ENCODE data around the gene MAP3K20. TPM values are rescaled to one million over a fixed set of nuclear protein-coding genes. Genes with fewer than 3 reads are reported as not detected.
"Not testable (repeated sequence)": the region's sequence is repeated elsewhere in the genome, so short reads cannot be mapped to it uniquely, and the experiment has no call there.

The MAP3K20 gene
- total RNA-seq, 2 donors from 2014 or later = 141 to 223 TPM

- H3K9me3 ChIP-seq = no peaks in the 10 kb centered on the region
- H3K36me3 ChIP-seq = peaks cover 13% of the 10 kb centered on the region
- peaks cover 0 to 37% of the 10 kb centered on the region in 2 donors for H3K4me1 ChIP-seq
- H3K4me3 ChIP-seq = no peak overlapping the region
- H3K27me3 ChIP-seq = no peaks in the 10 kb centered on the region
- H3K27ac ChIP-seq = peak overlapping the region; percentile 13 to 25
- DNase-seq (ENCODE audit: low spot score) = no peak
- TF ChIP-seq CTCF (IDR thresholded peaks at IDR 0.05) = no peak
Measured at GRCh38 chr2:173199294-173199693, 123.6 kb downstream of the MAP3K20 start.

GRCh38 chr2:173202570-173202969, 126.9 kb downstream of the MAP3K20 start:
- TF ChIP-seq CTCF (IDR thresholded peaks at IDR 0.05) = no peak
- Histone ChIP-seq H3K9me3 (no peaks in the 10 kb centered on the region), H3K27me3 (no peaks in the 10 kb centered on the region), H3K36me3 (peaks cover 13% of the 10 kb centered on the region), H3K27ac (peak overlapping the region; percentile 17 to 26), H3K4me1 (peaks cover 0 to 36% of the 10 kb centered on the region in 2 donors), H3K4me3 (no peak overlapping the region)
- no peak for DNase-seq (ENCODE audit: low spot score)

GRCh38 chr2:173204316-173204715, 128.7 kb downstream of the MAP3K20 start:
- DNase-seq (ENCODE audit: low spot score) = no peak
- Histone ChIP-seq H3K36me3 (no peaks in the 10 kb centered on the region), H3K4me1 (peaks cover 0 to 36% of the 10 kb centered on the region in 2 donors), H3K9me3 (no peaks in the 10 kb centered on the region), H3K4me3 (no peak overlapping the region), H3K27me3 (no peaks in the 10 kb centered on the region), H3K27ac (peak overlapping the region; percentile 61 to 80)
- no peak for TF ChIP-seq CTCF (IDR thresholded peaks at IDR 0.05)

- H3K36me3 ChIP-seq = peaks cover 5% of the 10 kb centered on the region
- H3K9me3 ChIP-seq = no peaks in the 10 kb centered on the region
- H3K27me3 ChIP-seq = no peaks in the 10 kb centered on the region
- H3K4me3 ChIP-seq = no peak overlapping the region
- H3K27ac ChIP-seq = peak overlapping the region; percentile 73 to 80
- H3K4me1 ChIP-seq = peaks cover 0 to 43% of the 10 kb centered on the region in 2 donors
- TF ChIP-seq CTCF (IDR thresholded peaks at IDR 0.05) = no peak
- peak; percentile 89 for DNase-seq (ENCODE audit: low spot score)
Measured at GRCh38 chr2:173205375-173205774, 129.7 kb downstream of the MAP3K20 start.

GRCh38 chr2:173207124-173207523, 131.5 kb downstream of the MAP3K20 start:
- H3K9me3 ChIP-seq, H3K36me3 ChIP-seq, H3K27me3 ChIP-seq, H3K4me3 ChIP-seq: not testable (repeated sequence)
- peaks cover 0 to 51% of the 10 kb centered on the region in 2 donors for H3K4me1 ChIP-seq
- H3K27ac ChIP-seq = peak overlapping the region; percentile 73 to 80
- peak; percentile 70 for DNase-seq (ENCODE audit: low spot score)

GRCh38 chr2:173210270-173211196, 134.9 kb downstream of the MAP3K20 start:
- H3K9me3 ChIP-seq = no peaks in the 10 kb centered on the region

More at GRCh38 chr2:173210270-173211196, 134.9 kb downstream of the MAP3K20 start:
- DNase-seq (ENCODE audit: low spot score) = peak; percentile 88
- H3K36me3 ChIP-seq = peaks cover 5% of the 10 kb centered on the region
- H3K4me1 ChIP-seq = peaks cover 0 to 34% of the 10 kb centered on the region in 2 donors
- no peak overlapping the region for H3K4me3 ChIP-seq
- H3K27ac ChIP-seq = peak overlapping the region; percentile 69 to 80
- H3K27me3 ChIP-seq = no peaks in the 10 kb centered on the region
- peak; percentile 75 to 94 for TF ChIP-seq CTCF (IDR thresholded peaks at IDR 0.05)

All from right atrium auricular region (tissue), 2 donors.